Measurements from ENCODE around the gene SOX6. TPM values are rescaled to one million over a fixed set of nuclear protein-coding genes. Genes with fewer than 3 reads are reported as not detected.

The SOX6 gene
- total and polyA plus RNA-seq, 2 donors (not counting 3 experiments of a cell fraction or from before 2014, with no cell fraction given) = 0.14 to 3.7 TPM

- no peak overlapping the region for H3K9ac ChIP-seq (replicated peaks; ENCODE audit: extremely low read depth, insufficient read depth, low read length)
- no peak overlapping the region for H3K4me3 ChIP-seq (replicated peaks in 1 of 3; ENCODE audit: insufficient read depth in 1 of 3, low read depth in 1 of 3, low read length in 3 of 3)
- DNase-seq (ENCODE audit: low read depth, low spot score) (no peak), FAIRE-seq (no peak)
- H3K4me1 ChIP-seq (ENCODE audit: control insufficient read depth, extremely low read depth, insufficient read depth, low read length) = no peaks in the 10 kb centered on the region
- H2AFZ ChIP-seq (ENCODE audit: low read depth, low read length) = no peak overlapping the region
- TF ChIP-seq POLR2AphosphoS5 (IDR thresholded peaks at IDR 0.05; ENCODE audit: insufficient read depth, low read depth, low read length) (no peak), JUN (IDR thresholded peaks at IDR 0.05; ENCODE audit: borderline replicate concordance, insufficient read depth, insufficient read length, low read depth) (no peak), POLR2A (IDR thresholded peaks at IDR 0.05; ENCODE audit: low read depth, low read length) (no peak), FOS (IDR thresholded peaks at IDR 0.05; ENCODE audit: borderline replicate concordance, insufficient read depth, low read length) (no peak), EZH2 (IDR thresholded peaks at IDR 0.05; ENCODE audit: borderline replicate concordance, low read depth, low read length, severe bottlenecking) (no peak), GATA2 (IDR thresholded peaks at IDR 0.05; ENCODE audit: insufficient read depth, insufficient read length, low read depth, low read length) (no peak), MAX (IDR thresholded peaks at IDR 0.05; ENCODE audit: insufficient read depth, insufficient read length) (no peak), CTCF (IDR thresholded peaks at IDR 0.05; ENCODE audit: extremely low read depth in 1 of 2, insufficient read depth in 1 of 2, low read depth in 1 of 2, low read length in 2 of 2) (no peak), MYC (IDR thresholded peaks at IDR 0.05; ENCODE audit: low read depth, low read length) (no peak)
- intact Hi-C loops (cut with micrococcal nuclease) = no loop called here
- H4K20me1 ChIP-seq (replicated peaks; ENCODE audit: control insufficient read depth, extremely low read depth, insufficient read depth, low read length) = no peaks in the 10 kb centered on the region
- dilution Hi-C loops (cut with MboI; ENCODE audit: extremely low pct_ligation_motif_present, low sequenced_read_pairs) = no loop called here
- no TSS peak for BruUV-seq (replicated peaks)
- H3K36me3 ChIP-seq (ENCODE audit: control insufficient read depth in 2 of 2, extremely low read depth in 1 of 2, insufficient read depth in 2 of 2, low read length in 2 of 2) = no peaks in the 10 kb centered on the region
- CTCF ChIA-PET = no interaction called here
- no peaks in the 10 kb centered on the region for H3K79me2 ChIP-seq (ENCODE audit: control insufficient read depth, insufficient read depth, low read length)
- no peak overlapping the region for H3K4me2 ChIP-seq (ENCODE audit: insufficient read depth, low read length)
- H3K27ac ChIP-seq (ENCODE audit: insufficient read depth, low read depth, low read length) = no peak overlapping the region
- H3K9me3 ChIP-seq (replicated peaks; ENCODE audit: control insufficient read depth, insufficient read depth, low read length) = no peaks in the 10 kb centered on the region
- H3K27me3 ChIP-seq (ENCODE audit: control insufficient read depth in 2 of 2, insufficient read depth in 2 of 2, low read length in 2 of 2) = peaks cover 0 to 2% of the 10 kb centered on the region in 2 experiments
- no peaks in the 10 kb centered on the region for H3K9me1 ChIP-seq (replicated peaks; ENCODE audit: control insufficient read depth, extremely low read depth, insufficient read depth, low read length)
- POLR2A ChIA-PET = interaction anchor here (0.7 kb wide), 1 partner anchor 80 kb away, joined by 3 read pairs; no protein-coding TSS in a partner anchor
These were observed 17.4 kb upstream of the SOX6 start for GRCh38 chr11:16373768-16374167.
